Esophagus muscularis mucosa (tissue), 4 donors: ENCODE results near the gene NTN1.

ENCODE experiments used
- CTCF ChIP-seq, 3 experiments: fragments of 200-600 bp in 2 of 3; fragments of 450-650 bp in 1 of 3; sonication (generic) in 2 of 3; IDR thresholded peaks; one replicate each; pipeline ENCODE4 v1.5.1; 2017 to 2019; ENCODE audit warnings: antibody characterized with exemption in 3 of 3, mild to moderate bottlenecking in 2 of 3, moderate library complexity in 1 of 3
- EP300 ChIP-seq: sonication (generic); formaldehyde crosslinking; IDR thresholded peaks from one replicate; pipeline ENCODE4 v1.6.1; 2017; ENCODE audit warnings: antibody characterized with exemption
- POLR2A ChIP-seq: fragments of 450-650 bp; IDR thresholded peaks from one replicate; pipeline ENCODE4 v1.6.1; 2017; ENCODE audit warnings: antibody characterized with exemption, moderate library complexity, mild to moderate bottlenecking, low read depth
- POLR2AphosphoS5 ChIP-seq, 2 donors: sonication (generic); formaldehyde crosslinking; IDR thresholded peaks; one replicate each; pipeline ENCODE4 v1.6.1; 2017; ENCODE audit warnings: antibody characterized with exemption in 2 of 2

GRCh38 chr17:9011001-9011400, 10.3 kb upstream of the NTN1 start:
- TF ChIP-seq CTCF (IDR thresholded peaks at IDR 0.05) (no peak), POLR2AphosphoS5 (IDR thresholded peaks at IDR 0.05) (no peak), EP300 (no peak), POLR2A (no peak)
